Measurements from ENCODE around the gene HMX1.

The HMX1 gene

DNA sequence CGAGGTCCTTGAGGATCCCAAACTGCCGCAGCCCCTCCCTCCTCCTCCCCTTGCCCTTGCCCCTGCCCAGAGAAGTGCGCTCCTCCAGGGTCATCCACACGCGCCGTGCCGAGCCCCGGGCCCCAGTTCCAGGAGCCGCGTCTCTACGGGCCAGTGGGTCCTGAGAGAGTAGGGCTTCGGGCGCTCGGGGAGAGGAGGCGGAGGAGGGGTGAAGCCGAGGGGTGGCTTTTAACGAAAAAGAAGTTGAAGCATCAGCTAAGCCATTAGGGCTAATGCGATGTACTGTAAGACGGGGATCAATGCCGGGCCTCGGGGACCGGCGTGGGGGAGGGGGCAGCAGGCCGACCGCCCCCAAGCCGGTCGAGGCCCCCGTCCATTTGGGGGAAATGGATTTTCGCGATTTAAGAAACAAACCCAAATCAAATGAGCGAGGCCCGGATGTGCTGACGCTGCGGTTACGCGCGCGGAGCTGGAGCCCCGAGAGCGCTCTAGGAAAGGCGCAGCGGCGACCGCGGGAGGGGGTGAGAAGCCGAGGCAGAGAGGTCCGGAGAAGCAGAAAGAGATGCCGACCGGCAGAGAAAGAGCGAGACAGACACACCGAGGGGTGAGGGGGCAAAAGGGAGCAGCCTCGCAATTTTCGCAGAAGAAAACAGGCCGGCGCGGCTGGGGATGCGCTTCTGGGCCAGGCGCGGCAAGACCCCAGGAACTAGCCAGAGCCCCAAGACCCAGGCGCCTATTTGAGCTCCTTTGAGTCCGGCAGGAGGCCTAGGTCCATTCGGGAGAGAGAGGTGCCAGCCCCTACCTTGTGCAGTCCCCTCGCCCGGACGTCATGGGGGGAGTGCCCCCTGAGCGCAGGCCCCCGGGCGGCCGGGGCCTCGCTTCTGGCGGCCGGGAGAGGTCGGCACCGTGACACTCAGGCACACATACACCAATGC is 13.6 kb downstream of the HMX1 start:
- no peak for DNase-seq (ENCODE audit: low read depth in 3 of 3)

DNA sequence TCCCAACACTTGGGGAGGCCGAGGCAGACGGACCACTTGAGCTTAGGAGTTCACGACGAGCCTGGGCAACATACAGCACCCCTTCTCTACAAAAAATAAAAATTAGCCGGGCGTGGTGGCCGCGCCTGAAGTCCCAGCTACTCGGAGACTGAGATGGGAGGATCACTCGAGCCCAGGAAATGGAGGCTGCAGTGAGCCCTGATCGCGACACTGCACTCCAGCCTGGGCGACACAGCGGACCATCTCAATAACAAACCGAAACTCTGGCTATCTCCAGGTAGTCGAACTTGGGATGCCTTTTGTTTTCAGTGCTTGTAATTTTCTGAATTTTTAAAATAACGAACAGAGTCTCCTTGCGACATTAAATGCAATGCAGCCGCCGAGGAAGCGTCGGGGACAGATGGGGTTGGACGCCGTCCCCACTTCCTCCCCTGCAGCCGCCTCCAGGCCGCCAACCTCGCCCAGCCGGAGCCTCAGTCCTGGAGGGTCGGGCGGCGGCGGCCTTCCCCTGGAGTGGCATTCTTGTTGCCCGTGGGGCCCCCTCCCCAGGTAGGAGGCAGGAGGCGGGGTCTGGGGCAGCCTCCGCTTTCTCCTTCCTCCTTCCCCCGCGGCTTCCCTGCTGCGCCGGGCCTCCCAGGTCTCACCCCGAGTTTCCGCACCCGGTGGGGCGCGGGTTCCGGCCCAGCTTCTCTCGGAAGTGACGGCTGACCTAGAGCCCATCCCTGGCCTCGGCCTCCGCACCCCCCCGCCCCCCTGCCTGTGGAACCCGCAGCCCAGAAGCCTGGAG is 14.6 kb downstream of the HMX1 start:
- DNase-seq (ENCODE audit: low read depth in 3 of 3) = no peak

DNA sequence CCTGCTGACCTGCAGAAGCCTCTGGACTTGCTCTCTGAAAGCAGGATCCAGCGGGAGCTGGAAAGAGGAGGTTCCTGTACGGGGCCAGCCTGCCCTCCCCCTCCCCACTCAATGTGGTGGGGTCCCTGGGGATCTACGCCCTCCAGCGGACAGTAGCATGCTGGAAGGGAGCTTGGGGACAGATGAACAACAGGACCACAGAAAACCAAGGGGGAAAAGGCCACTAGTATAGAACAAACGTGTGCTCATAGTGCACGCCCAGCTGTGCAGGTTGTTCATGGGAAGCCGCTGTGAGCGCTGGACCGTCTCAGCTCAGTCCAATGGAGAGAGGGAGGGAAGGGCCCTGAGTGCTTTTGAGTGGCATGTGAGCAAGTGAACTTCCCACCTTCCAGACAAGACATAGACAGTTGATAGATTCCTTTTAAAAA is 15.8 kb downstream of the HMX1 start:
- DNase-seq (ENCODE audit: low read depth in 3 of 3) = no peak

DNA sequence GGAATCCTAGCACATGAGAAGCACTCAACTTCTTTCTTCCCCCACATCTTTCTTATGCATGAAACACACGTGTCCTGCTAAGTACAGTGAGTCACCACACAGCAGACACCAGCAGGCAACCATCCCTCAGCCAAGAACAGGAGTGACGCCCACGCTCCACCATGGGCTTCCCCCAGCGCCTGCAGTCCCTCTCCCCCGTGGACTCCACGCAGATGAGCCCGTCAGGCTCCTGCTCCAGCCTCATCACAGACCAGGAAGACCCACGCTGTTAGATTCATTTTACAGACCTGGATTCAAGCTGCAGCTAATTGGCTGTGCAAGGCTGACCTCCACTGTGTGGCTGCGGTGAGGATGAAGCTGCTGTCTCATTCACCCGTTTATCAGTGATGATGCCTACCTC is 16.7 kb downstream of the HMX1 start:
- DNase-seq (ENCODE audit: low read depth in 3 of 3) = no peak

DNA sequence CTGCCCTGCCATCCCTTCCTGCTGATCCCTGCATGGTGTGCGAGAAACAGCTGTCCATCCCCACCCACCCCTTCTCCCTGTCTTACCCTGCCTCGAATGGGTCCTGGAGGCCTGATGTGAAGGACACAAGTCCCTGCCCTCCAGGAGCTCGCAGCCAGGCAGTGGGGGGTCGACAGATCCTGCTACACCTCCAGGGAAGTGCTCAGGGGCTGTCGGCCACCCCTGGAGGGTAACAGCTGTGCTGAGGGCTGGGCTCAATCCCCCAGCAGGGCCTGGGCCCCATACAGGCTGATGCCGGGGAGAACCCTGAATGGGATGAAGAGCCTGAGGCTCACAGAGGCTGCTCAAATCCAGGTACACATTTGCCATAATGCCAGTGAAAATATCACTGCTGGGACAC is 17.6 kb downstream of the HMX1 start:
- DNase-seq (ENCODE audit: low read depth in 3 of 3) = no peak

GRCh38 chr4:8853249-8853648 is 18.4 kb downstream of the HMX1 start:
- no peak for DNase-seq (ENCODE audit: low read depth in 3 of 3)

GRCh38 chr4:8852118-8852704 is 19.4 kb downstream of the HMX1 start:
- no peak for DNase-seq (ENCODE audit: low read depth in 3 of 3)

DNA sequence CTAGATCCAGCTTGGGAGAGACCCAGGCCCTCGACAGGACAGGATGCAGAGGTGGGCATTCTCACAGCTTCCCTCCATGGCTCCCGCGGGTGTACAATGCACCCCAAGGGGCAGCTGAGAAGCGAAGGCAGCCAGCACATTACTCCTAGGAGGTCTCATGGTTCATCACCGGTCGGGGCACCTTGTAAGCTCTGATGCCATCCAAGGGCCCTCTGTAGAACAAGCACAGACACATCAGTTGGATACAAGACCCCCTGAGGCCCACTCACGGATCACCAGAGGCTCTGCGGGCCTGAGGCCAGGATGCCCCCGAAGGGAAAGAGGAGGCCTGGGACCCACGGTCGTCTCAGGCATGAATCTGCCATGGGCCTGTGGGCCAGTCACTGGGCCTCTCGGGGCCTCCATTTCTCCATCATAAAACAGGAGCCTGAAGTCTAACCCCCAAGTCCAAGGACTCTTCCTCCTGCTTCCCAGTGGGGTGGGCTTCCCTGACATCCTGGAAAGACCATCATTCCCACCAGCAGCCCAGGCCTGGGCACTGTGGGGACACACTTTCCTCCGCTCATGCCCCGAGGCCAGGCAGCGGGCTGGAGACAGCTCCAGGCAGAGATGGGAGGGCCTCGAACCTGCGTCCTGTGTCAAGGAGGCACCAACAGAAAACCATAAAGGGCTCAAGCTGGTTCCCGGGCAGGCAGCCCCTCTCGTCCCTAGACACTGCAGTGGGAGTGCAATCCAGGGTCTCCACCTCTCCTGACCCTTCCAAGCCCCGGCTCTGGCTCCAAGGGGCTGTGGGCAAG is 20.1 kb downstream of the HMX1 start:
- DNase-seq (ENCODE audit: low read depth in 3 of 3) = no peak

DNA sequence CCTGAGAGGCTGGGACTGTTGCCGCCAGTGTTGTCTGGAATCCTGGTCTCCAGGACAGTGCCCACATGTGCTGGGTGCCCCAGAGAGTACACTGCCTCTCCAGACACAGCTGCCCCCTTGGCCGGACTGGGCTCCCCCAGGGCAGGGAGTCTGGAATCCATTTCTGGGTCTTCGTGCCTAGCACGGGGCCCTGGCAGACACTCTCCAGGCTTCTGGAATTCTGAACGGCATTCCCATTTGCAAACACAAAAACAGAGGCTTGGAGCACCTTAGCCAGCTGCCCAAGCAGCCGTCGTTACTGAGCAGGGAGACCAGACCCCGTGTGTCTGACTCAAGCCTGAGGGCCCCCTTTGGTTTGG is 20.8 kb downstream of the HMX1 start:
- DNase-seq (ENCODE audit: low read depth in 3 of 3) = no peak

DNA sequence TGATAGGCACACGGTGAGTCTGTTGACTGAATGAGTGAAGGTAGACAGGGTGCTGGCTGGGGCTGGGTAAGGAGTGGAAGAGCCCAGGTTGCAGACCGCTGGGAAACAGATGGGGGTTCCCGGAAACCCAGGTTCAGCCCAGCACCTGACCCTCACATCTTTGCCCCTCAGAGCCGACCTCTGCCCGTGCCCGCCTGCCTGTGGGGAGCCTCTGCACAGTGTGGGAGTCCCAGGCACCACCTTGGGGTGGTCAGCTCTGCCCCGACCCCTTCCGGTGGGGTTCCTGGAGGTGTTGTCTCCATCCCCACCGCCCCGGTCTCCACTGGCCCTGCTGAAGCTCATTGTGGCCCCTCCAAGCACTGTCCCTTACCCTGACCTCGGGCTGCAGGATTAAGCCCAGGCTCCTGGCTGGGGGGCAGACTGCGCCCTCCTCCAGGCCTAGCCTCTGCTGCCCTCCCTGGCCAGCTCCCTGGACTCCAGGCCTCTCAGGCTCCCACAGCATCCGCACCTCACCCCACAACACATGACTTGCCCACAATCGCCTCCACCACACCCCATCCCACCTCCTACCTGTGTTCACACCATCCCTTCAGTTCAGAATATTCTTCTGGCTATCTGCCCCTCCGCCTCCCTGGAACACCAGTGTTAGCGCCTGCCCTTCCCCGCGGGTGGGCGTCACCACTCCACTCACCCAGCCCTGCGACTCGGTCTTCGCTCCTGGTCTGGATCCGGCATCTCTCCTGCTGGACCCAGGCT is 21.4 kb downstream of the HMX1 start:
- no peak for DNase-seq (ENCODE audit: low read depth in 3 of 3)

- no peak for DNase-seq (ENCODE audit: low read depth in 3 of 3)
Measured at GRCh38 chr4:8849266-8850073, 22.2 kb downstream of the HMX1 start.

DNA sequence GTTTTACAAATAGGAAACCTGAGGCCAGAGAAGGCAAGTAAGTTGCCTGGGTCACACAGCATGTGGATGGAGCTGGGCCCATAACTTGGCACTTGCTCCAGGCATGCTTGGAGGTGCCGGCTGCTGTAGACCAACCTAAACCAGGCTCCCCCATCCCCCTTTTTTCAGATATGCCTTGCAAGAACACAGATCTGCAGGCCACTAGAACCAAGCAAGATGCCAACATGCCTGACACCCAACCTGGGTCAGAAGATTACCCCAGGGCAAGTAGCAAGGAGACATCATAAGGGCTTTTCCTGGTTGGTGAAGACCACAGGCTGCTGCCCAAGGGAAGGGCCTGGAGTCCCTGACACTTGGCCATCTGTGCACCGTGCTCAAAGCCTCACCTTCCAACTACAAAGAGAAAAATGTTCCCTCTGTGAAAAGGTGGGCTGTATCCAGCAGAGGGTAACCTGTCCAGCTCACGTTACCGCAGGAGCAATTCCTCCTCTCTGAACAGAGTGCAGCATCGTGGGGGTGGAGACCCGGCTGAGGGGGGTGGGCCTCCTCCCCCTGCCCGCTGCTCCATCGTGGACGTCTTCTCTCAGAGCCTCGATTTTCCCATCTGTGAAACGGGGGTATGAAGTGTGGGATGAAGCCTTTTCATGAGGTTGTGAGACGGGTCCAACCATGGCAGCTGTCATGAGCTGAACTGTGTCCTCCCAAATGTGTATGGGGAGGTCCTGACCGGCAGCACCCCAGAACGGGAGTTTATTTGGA is 23.0 kb downstream of the HMX1 start:
- DNase-seq (ENCODE audit: low read depth in 3 of 3) = no peak

DNA sequence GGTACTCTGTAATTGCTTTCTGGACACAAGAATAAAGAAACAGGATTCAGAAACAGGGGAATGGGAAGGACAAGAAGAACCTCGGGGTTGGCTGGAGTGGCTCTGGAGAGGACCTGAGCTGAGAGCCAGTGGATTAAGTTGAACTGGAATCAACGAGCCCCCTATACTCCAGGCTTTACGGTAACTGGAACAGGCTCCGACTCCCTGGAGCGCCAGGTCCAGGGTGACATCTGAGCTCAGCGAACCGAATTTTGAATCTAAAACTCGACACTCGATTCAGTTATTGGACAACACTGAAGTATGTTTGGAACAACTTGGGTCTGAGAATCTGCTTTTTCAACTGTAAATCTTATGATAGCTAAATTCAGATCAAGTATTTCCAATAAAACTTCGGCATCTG is 23.9 kb downstream of the HMX1 start:
- DNase-seq (ENCODE audit: low read depth in 3 of 3) = no peak

- DNase-seq (ENCODE audit: low read depth in 3 of 3) = no peak
Measured at GRCh38 chr4:8847331-8847730, 24.3 kb downstream of the HMX1 start.

DNA sequence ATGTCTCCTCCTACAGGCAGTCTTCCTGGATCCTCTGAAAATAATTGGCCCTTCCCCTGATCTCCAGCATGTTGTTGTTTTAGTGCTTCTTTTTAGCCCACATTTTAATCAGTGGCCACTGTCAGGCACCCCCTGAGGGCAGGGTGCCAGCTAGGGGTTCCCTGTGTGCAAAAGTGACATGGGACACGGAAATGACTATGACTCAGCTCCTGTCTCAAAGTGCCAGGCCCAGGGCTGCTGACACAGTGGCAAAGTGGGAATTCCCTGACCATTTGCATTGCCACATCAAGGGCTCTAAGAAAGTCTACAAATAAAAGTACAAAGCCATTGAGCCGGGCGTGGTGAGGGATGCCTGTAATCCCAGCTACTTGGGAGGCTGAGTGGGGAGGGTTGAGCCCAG is 24.8 kb downstream of the HMX1 start:
- DNase-seq (ENCODE audit: low read depth in 3 of 3) = no peak

DNA sequence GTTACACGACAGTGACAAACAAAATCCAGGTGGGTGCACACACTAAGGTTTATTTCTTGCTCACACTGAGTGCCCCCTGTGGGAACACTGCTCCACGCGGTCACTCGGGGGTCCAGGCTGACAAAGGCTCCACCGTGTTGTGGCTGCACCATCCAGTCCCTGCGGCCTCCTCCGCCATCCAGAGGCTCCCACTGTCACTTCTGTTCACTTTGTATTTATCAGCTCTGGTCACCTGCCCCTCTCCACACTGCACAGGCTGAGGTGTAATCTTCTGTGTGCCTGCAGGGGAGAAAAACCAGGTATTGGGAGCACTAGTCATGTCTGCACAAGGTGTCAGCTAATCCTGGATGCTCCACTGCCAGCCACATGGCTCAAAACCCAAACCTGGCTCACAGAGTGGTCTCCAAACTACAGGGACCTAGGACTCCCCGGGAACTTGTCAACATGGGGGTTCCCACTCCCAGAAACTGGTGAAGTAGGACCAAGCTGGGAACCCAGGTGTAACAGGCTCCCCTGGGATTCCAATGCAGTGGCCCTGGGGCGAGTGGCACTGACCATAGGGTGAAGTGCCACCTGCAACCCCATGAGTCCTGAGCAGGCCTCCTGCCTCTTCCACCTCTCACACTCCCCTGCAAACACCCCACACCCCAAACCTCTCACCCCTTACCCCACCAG is 25.5 kb downstream of the HMX1 start:
- no peak for DNase-seq (ENCODE audit: low read depth in 3 of 3)

- DNase-seq (ENCODE audit: low read depth in 3 of 3) = no peak
Measured at GRCh38 chr4:8844976-8845690, 26.5 kb downstream of the HMX1 start.

GRCh38 chr4:8843597-8843996 is 28.0 kb downstream of the HMX1 start:
- no peak for DNase-seq (ENCODE audit: low read depth in 3 of 3)

Data from stimulated activated CD4-positive, alpha-beta T cell treated with anti-CD3 and anti-CD28 coated beads, TNF-alpha, amount 100 ng/mL, for 4 hours (primary cell).